Tibial artery (tissue), 4 donors: ENCODE results near the gene ZNF831.

Experiments
- DNase-seq, 2 donors: peaks; one replicate each; pipeline ENCODE4 v3.0.0-alpha.2; 2019
- H3K27ac ChIP-seq, 2 donors: fragments of 200-600 bp; sonication (generic) in 1 of 2; 1 replicate in 1 of 2; 2 replicates in 1 of 2; pipeline ENCODE4 v1.5.1; 2018 to 2019; ENCODE audit warnings: mild to moderate bottlenecking in 1 of 2
- H3K27me3 ChIP-seq, 2 donors: fragments of 200-600 bp; sonication (generic) in 1 of 2; one replicate each; pipeline versions ENCODE4 v1.5.1 to v1.6.0; 2016 to 2019
- H3K36me3 ChIP-seq, 3 donors: fragments of 200-600 bp; sonication (generic) in 2 of 3; one replicate each; pipeline ENCODE4 v1.5.1; 2016 to 2019; ENCODE audit warnings: mild to moderate bottlenecking in 2 of 3
- H3K4me1 ChIP-seq, 4 donors: fragments of 200-600 bp; sonication (generic) in 2 of 4; 1 replicate in 3 of 4; 2 replicates in 1 of 4; pipeline ENCODE4 v1.5.1; 2016 to 2019
- H3K4me3 ChIP-seq, 2 donors: fragments of 200-600 bp; sonication (generic) in 1 of 2; 1 replicate in 1 of 2; 2 replicates in 1 of 2; pipeline ENCODE4 v1.5.1; 2018 to 2019; ENCODE audit warnings: mild to moderate bottlenecking in 2 of 2
- H3K9me3 ChIP-seq, 3 donors: fragments of 200-600 bp; sonication (generic) in 1 of 3; one replicate each; pipeline ENCODE4 v1.5.1; 2016 to 2019
- intact Hi-C: fragments of 100-400 bp; cut with DNase I; formaldehyde crosslinking; loops from one replicate; pipeline ENCODE4 v1.15.0; 2023; ENCODE audit warnings: low total_unique reads
- TF ChIP-seq, protein P1 (sequence below), 2 experiments: fragments of 200-600 bp in 1 of 2; fragments of 450-650 bp in 1 of 2; IDR thresholded peaks; one replicate each; pipeline ENCODE4 v1.5.1; 2017 to 2019; ENCODE audit warnings: antibody characterized with exemption in 2 of 2, mild to moderate bottlenecking in 1 of 2, moderate library complexity in 1 of 2

ZNF831 gene

DNA sequence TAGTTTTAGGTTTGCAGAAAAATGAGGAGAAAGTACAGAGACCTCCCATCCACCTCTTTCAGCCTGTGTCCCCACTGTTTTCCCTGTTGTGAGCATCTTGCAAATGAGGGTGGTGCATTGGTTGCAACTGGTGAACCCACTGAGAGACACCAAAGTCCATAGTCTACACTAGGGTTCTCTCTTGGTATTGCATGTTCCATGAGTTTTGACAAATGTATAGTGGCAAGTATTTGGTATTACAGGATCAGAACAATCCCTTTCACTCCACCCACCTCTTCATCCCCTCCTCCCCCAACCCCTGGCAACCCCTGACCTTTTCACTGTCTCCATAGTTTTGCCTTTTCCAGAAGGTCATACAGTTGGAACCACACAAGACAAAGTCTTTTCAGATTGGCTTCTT lies 20.1 kb downstream of the ZNF831 start:
- Histone ChIP-seq H3K36me3 (no peaks in the 10 kb centered on the region), H3K27ac (no peak overlapping the region), H3K4me3 (no peak overlapping the region), H3K9me3 (no peaks in the 10 kb centered on the region), H3K27me3 (peaks cover 0 to 17% of the 10 kb centered on the region in 2 donors), H3K4me1 (no peaks in the 10 kb centered on the region)
- TF ChIP-seq, protein P1, sequence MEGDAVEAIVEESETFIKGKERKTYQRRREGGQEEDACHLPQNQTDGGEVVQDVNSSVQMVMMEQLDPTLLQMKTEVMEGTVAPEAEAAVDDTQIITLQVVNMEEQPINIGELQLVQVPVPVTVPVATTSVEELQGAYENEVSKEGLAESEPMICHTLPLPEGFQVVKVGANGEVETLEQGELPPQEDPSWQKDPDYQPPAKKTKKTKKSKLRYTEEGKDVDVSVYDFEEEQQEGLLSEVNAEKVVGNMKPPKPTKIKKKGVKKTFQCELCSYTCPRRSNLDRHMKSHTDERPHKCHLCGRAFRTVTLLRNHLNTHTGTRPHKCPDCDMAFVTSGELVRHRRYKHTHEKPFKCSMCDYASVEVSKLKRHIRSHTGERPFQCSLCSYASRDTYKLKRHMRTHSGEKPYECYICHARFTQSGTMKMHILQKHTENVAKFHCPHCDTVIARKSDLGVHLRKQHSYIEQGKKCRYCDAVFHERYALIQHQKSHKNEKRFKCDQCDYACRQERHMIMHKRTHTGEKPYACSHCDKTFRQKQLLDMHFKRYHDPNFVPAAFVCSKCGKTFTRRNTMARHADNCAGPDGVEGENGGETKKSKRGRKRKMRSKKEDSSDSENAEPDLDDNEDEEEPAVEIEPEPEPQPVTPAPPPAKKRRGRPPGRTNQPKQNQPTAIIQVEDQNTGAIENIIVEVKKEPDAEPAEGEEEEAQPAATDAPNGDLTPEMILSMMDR (IDR thresholded peaks at IDR 0.05): no peak
- no peak for DNase-seq
- intact Hi-C loops: no loop called here

- Histone ChIP-seq H3K36me3 (no peaks in the 10 kb centered on the region), H3K4me3 (no peak overlapping the region), H3K4me1 (no peaks in the 10 kb centered on the region), H3K27me3 (peaks cover 0 to 7% of the 10 kb centered on the region in 2 donors), H3K27ac (no peak overlapping the region), H3K9me3 (no peaks in the 10 kb centered on the region)
- TF ChIP-seq, protein P1 (IDR thresholded peaks at IDR 0.05): no peak
- DNase-seq: peak in 1 of 2 donors; percentile 28
- intact Hi-C loops: no loop called here
Observed at GRCh38 chr20:59184880-59185447, 21.3 kb downstream of the ZNF831 start.

GRCh38 chr20:59185809-59186208 lies 22.2 kb downstream of the ZNF831 start:
- TF ChIP-seq, protein P1 (IDR thresholded peaks at IDR 0.05): no peak
- Histone ChIP-seq H3K9me3 (no peaks in the 10 kb centered on the region), H3K27me3 (peaks cover 0 to 6% of the 10 kb centered on the region in 2 donors), H3K36me3 (no peaks in the 10 kb centered on the region), H3K27ac (no peak overlapping the region), H3K4me3 (no peak overlapping the region), H3K4me1 (no peaks in the 10 kb centered on the region)
- intact Hi-C loops: no loop called here
- DNase-seq: peak in 1 of 2 donors; percentile 27

DNA sequence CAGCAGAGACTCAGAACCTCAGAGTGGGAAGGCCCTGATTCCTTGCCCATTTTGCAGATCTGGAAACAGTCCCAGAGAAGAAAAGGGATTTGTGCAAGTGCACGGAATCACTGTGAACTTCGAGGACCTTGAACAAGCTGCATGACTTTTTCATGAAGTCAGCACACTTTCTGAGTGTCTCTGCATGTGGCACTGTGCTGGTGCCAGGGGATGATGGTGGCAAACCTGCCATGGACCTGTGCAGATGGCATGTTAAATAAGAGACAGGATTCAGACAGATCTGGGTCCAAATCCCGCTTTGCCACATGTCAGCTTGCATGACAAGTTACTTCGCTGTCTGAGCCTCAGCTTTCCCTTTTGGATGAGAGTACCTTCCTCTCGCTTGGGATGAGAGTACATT lies 26.8 kb downstream of the ZNF831 start:
- Histone ChIP-seq H3K27ac (no peak overlapping the region), H3K4me1 (no peaks in the 10 kb centered on the region), H3K27me3 (peaks cover 0 to 41% of the 10 kb centered on the region in 2 donors), H3K9me3 (no peaks in the 10 kb centered on the region), H3K4me3 (no peak overlapping the region), H3K36me3 (no peaks in the 10 kb centered on the region)
- no peak for DNase-seq
- intact Hi-C loops: no loop called here
- TF ChIP-seq, protein P1 (IDR thresholded peaks at IDR 0.05): no peak

DNA sequence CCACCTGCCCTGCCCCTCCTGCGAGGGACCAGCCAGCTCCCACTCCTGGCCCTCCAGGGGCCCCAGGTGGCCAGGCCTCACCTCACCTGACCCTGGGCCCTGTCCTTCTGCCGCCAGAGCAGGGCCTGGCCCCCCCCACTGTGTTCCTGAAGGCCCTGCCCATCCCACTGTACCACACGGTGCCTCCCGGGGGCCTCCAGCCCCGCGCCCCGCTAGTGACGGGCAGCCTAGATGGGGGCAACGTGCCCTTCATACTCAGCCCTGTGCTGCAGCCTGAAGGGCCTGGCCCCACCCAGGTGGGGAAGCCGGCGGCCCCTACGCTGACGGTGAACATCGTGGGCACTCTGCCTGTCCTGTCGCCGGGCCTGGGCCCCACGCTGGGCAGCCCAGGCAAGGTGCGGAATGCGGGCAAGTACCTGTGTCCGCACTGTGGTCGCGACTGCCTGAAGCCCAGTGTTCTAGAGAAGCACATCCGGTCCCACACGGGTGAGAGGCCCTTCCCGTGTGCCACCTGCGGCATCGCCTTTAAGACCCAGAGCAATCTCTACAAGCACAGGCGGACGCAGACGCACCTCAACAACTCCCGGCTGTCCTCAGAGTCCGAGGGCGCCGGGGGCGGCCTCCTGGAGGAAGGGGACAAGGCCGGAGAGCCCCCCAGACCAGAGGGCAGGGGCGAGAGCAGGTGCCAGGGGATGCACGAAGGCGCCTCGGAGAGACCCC lies 27.6 kb downstream of the ZNF831 start:
- no peaks in the 10 kb centered on the region for H3K9me3 ChIP-seq
- TF ChIP-seq, protein P1 (IDR thresholded peaks at IDR 0.05): no peak
- DNase-seq: no peak
- intact Hi-C loops: no loop called here
- no peaks in the 10 kb centered on the region for H3K36me3 ChIP-seq
- H3K27me3 ChIP-seq: peaks cover 0 to 41% of the 10 kb centered on the region in 2 donors
- H3K27ac ChIP-seq: no peak overlapping the region
- H3K4me3 ChIP-seq: no peak overlapping the region
- H3K4me1 ChIP-seq: no peaks in the 10 kb centered on the region
